Measurements from ENCODE around the gene ENO4. TPM values are rescaled to one million over a fixed set of nuclear protein-coding genes. Genes with fewer than 3 reads are reported as not detected.

ENO4 gene
- total RNA-seq, 1 experiment from 2014 or later, result not detected

DNA sequence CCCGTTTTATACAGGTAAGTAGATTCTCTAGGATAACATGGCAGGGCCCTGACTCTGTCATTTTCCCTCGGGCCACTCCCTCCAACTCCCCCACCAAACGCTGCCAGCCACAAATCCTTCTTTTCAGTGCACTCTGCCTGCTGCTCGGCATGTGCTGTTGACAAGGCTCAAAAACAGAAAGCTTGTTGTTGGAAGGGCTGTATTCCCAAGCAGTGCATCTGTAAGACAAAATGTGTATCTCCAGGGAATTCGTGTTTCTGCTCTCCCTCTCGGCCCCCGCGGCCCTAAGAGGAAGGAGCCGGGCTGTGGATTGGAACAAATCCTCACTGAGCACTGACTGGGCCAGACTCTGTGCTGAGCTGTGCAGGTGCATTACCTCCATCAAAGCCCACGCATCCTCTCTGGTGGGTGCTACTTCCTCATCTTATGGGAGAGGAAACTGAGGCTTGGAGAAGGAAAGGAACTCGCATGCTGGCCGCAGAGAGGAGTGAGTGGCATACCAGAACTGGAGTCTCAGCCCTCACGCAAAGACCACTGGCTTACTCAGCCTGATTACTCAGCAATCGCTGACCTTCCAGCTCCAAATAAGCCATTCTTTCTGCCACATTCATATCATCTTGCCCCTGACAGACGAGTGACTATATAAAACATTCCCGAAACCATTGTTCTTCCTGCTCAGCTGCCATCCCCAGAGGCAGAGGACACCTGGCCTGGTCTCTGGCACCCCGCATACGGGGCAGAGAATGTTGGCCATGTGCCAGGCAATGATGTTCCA lies 33.5 kb upstream of the ENO4 start:
- TF ChIP-seq, protein P1, sequence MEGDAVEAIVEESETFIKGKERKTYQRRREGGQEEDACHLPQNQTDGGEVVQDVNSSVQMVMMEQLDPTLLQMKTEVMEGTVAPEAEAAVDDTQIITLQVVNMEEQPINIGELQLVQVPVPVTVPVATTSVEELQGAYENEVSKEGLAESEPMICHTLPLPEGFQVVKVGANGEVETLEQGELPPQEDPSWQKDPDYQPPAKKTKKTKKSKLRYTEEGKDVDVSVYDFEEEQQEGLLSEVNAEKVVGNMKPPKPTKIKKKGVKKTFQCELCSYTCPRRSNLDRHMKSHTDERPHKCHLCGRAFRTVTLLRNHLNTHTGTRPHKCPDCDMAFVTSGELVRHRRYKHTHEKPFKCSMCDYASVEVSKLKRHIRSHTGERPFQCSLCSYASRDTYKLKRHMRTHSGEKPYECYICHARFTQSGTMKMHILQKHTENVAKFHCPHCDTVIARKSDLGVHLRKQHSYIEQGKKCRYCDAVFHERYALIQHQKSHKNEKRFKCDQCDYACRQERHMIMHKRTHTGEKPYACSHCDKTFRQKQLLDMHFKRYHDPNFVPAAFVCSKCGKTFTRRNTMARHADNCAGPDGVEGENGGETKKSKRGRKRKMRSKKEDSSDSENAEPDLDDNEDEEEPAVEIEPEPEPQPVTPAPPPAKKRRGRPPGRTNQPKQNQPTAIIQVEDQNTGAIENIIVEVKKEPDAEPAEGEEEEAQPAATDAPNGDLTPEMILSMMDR (IDR thresholded peaks at IDR 0.05; ENCODE audit: insufficient read depth in 1 of 2, low read depth in 1 of 2, low read length in 1 of 2, severe bottlenecking in 1 of 2, unreplicated experiment in 1 of 2), result no peak
- intact Hi-C loops (cut with micrococcal nuclease; ENCODE audit: unreplicated experiment), result no loop called here
- CTCF ChIA-PET, result interaction anchor here (1.7 kb wide), 1 partner anchor 28 kb away, joined by 3 read pairs; no protein-coding TSS in a partner anchor
- Mint-ChIP-seq H3K4me3 (ENCODE audit: unreplicated experiment) (no peak overlapping the region), H3K4me1 (ENCODE audit: low read depth, unreplicated experiment) (peaks cover 10% of the 10 kb centered on the region), H3K27me3 (ENCODE audit: insufficient read depth, unreplicated experiment) (peaks cover 7% of the 10 kb centered on the region), H3K36me3 (ENCODE audit: insufficient read depth, unreplicated experiment) (no peaks in the 10 kb centered on the region), H3K9me3 (ENCODE audit: unreplicated experiment) (peaks cover 8% of the 10 kb centered on the region), H3K27ac (ENCODE audit: unreplicated experiment) (no peak overlapping the region)
- Histone ChIP-seq H3K4me3 (ENCODE audit: low read depth, low read length) (no peak overlapping the region), H3K4me1 (no peaks in the 10 kb centered on the region), H3K36me3 (ENCODE audit: control insufficient read depth, insufficient read depth, low read length) (no peaks in the 10 kb centered on the region), H3K9me3 (no peaks in the 10 kb centered on the region), H3K27me3 (replicated peaks; ENCODE audit: control insufficient read depth, insufficient read depth, low read length) (no peaks in the 10 kb centered on the region)
- POLR2A ChIA-PET, result no interaction called here
- no peak for DNase-seq
- no TSS peak for BruUV-seq (replicated peaks)

DNA sequence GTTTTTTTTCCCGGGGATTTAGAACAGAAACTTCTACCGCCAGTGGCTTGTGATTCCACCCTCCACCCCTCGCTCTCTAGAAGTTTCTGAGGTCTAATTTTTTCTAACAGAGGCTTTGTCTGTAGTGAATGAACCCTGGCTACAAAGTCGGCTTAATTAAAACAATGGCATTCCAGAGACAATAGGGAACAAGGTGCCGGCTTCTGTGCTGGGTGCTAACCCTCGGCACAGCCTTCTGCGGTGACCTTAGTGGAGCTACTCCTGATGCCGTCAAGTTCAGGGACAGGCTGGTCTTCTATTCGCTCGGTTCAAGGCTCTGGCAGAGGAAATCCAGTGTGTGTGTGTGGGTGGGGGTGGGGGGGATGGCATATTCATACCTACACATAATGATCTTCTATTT lies 32.1 kb upstream of the ENO4 start:
- Histone ChIP-seq H3K4me1 (no peaks in the 10 kb centered on the region), H3K4me3 (ENCODE audit: low read depth, low read length) (no peak overlapping the region), H3K36me3 (ENCODE audit: control insufficient read depth, insufficient read depth, low read length) (no peaks in the 10 kb centered on the region), H3K9me3 (no peaks in the 10 kb centered on the region), H3K27me3 (replicated peaks; ENCODE audit: control insufficient read depth, insufficient read depth, low read length) (no peaks in the 10 kb centered on the region)
- CTCF ChIA-PET, result interaction anchor here (1.7 kb wide), 1 partner anchor 29 kb away, joined by 3 read pairs; no protein-coding TSS in a partner anchor
- Mint-ChIP-seq H3K36me3 (ENCODE audit: insufficient read depth, unreplicated experiment) (no peaks in the 10 kb centered on the region), H3K27ac (ENCODE audit: unreplicated experiment) (no peak overlapping the region), H3K4me3 (ENCODE audit: unreplicated experiment) (no peak overlapping the region), H3K4me1 (ENCODE audit: low read depth, unreplicated experiment) (peaks cover 8% of the 10 kb centered on the region), H3K27me3 (ENCODE audit: insufficient read depth, unreplicated experiment) (peaks cover 14% of the 10 kb centered on the region), H3K9me3 (ENCODE audit: unreplicated experiment) (peaks cover 17% of the 10 kb centered on the region)
- TF ChIP-seq, protein P1 (IDR thresholded peaks at IDR 0.05; ENCODE audit: insufficient read depth in 1 of 2, low read depth in 1 of 2, low read length in 1 of 2, severe bottlenecking in 1 of 2, unreplicated experiment in 1 of 2), result no peak
- DNase-seq, result no peak
- intact Hi-C loops (cut with micrococcal nuclease; ENCODE audit: unreplicated experiment), result no loop called here
- POLR2A ChIA-PET, result no interaction called here
- no TSS peak for BruUV-seq (replicated peaks)

DNA sequence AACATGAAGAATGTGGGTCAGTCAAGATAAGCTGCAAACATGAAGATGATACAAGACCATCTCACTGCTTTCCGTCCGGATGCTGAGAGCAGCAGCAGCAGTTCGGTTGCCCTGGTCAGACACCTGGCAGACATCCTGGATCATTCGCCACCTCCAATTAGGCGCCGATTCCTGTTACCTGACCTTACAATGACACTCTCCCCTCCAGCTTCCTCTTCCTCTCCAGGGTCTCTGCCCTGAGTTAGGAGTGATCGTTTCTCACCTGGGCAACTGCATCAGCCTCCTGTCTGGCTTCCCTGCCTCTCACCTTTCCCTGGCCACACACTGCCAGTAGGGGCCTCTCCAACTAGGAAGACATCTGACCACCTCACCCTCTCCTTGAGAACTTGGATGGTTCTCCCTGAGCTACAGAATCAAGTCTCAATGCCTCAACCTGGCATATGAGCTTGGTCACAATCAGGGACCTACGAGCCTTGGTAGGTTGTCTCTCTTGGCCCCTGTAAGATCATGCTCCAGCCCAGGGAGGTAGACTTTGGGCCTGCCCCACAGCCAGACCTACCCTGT lies 31.4 kb upstream of the ENO4 start:
- Histone ChIP-seq H3K27me3 (replicated peaks; ENCODE audit: control insufficient read depth, insufficient read depth, low read length) (no peaks in the 10 kb centered on the region), H3K36me3 (ENCODE audit: control insufficient read depth, insufficient read depth, low read length) (no peaks in the 10 kb centered on the region), H3K4me3 (ENCODE audit: low read depth, low read length) (no peak overlapping the region), H3K4me1 (no peaks in the 10 kb centered on the region), H3K9me3 (no peaks in the 10 kb centered on the region)
- ChIA-PET CTCF (interaction anchor here (0.5 kb wide), 1 partner anchor 19 kb away, joined by 3 read pairs; no protein-coding TSS in a partner anchor), POLR2A (no interaction called here)
- BruUV-seq (replicated peaks), result no TSS peak
- Mint-ChIP-seq H3K36me3 (ENCODE audit: insufficient read depth, unreplicated experiment) (no peaks in the 10 kb centered on the region), H3K27ac (ENCODE audit: unreplicated experiment) (no peak overlapping the region), H3K4me1 (ENCODE audit: low read depth, unreplicated experiment) (peaks cover 8% of the 10 kb centered on the region), H3K27me3 (ENCODE audit: insufficient read depth, unreplicated experiment) (peaks cover 16% of the 10 kb centered on the region), H3K4me3 (ENCODE audit: unreplicated experiment) (no peak overlapping the region), H3K9me3 (ENCODE audit: unreplicated experiment) (peaks cover 17% of the 10 kb centered on the region)
- TF ChIP-seq, protein P1 (IDR thresholded peaks at IDR 0.05; ENCODE audit: insufficient read depth in 1 of 2, low read depth in 1 of 2, low read length in 1 of 2, severe bottlenecking in 1 of 2, unreplicated experiment in 1 of 2), result no peak
- intact Hi-C loops (cut with micrococcal nuclease; ENCODE audit: unreplicated experiment), result no loop called here
- DNase-seq, result no peak
